COLO829 (cell line): ENCODE measurements around the gene ADIPOR2.

Source experiments
- DNase-seq: peaks from one replicate; pipeline ENCODE4 v3.0.0; 2012; ENCODE audit warnings: low spot score

The ADIPOR2 gene

DNA sequence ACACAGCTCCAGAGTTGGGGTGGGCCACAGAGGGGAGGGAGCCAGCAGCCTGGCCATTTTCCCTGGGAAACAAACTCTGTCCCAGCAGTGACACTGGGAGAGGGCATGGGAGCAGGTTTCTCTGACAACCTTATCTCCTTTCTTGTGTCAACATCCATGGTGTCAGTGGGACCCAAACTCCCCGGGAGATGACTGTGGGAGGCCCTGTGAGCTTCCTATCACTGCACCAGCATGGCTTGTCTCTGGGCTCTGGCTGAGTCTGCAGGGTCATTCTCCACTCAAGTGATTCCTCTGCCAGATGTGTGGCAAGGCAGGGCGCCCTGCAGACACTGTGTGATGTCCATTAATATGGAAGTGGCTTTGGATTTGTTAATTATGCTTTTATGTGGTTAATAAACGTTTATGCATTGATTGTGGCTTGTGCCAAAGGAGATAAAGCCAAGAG lies 139.6 kb downstream of the ADIPOR2 start:
- no peak for DNase-seq

DNA sequence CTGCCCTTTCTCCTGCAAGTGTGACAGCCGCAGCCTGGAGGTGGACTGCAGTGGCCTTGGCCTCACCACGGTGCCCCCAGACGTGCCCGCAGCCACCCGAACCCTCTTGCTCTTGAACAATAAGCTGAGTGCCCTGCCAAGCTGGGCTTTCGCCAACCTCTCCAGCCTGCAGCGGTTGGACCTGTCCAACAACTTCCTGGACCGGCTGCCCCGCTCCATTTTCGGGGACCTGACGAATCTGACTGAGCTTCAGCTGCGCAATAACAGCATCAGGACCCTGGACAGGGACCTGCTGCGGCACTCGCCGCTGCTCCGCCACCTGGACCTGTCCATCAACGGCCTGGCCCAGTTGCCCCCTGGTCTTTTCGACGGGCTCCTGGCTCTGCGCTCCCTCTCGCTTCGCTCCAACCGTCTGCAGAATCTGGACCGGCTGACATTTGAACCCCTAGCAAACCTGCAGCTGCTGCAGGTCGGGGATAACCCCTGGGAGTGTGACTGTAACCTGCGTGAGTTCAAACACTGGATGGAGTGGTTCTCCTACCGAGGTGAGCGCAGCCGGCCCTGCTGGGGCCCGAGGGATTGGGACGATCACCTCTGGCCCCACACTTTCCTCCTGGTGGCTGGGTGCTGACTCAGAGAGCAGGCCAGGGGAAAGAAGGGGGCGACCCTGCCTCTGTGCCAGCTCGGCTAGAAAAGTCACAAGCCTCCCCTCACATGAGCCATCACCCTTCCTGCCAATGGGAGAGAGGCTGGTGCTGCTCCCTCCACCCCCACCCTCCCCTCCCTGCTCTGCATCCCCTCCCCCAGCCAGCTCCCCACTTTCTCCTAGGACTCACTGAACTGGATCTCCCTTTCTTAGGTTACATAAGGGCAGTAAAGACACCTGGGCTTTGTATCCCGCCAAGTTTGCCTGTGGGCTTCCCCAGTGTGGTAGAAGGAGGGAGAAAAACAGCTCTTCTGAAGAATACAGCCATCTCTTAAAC lies 140.4 kb downstream of the ADIPOR2 start:
- peak; percentile 42 for DNase-seq

DNA sequence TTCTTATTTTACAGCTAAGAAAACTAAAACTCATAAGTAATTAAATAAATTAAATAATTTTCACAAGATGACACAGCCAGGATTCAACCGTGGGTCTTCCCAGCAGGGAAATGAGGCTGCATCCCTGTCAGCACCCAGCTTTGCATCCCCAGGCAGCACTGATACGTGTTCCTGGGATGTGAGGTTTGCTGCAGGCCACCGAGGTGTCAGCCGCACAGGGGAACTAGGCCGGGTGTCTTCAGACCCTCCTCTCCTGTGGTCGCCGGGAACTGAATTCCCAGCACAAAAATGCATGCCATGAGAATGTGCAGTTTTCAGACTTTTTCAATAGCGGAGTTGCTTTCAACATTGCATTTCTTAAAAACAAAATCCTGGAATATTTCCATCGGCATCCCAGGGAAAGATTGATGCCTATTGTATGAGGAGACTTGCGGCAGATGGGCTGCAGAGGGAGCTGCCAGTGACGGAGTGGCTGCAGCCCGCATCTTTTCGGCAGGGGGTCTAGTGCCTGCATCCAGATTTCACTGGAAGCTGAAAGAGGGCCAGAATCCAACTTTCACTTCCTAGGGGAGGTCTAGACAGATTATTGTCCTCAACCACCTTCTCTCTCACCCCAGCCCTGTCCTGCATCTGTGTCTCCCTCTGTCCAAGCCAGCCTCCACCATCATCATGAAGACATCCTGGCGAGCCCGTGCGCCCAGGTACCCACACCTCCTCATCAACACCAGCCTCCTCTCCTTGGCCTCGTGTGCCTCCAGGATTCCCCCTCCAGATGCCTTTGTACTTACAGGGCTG lies 142.1 kb downstream of the ADIPOR2 start:
- DNase-seq, result no peak

DNA sequence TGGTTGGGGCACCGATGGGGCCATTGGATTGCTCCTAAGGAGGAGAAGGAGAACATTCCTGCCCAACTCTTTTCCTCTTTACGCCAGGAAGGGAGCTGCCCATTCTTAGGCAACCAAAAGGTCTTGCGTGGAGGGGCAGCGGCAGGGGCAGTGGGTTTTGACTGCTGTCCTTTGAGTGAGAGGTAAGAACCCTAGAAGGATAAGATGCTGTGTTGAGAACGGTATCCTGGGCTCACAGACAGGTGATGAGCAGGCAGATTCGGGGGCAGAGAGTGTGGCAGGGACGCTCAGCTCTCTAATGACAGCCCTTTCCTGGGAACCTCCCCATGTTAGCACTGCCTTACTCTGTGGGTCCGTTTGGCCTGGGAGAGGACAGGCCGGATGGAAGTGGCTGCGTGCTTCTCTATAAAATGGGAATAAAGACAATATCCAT lies 142.7 kb downstream of the ADIPOR2 start:
- DNase-seq, result no peak

DNA sequence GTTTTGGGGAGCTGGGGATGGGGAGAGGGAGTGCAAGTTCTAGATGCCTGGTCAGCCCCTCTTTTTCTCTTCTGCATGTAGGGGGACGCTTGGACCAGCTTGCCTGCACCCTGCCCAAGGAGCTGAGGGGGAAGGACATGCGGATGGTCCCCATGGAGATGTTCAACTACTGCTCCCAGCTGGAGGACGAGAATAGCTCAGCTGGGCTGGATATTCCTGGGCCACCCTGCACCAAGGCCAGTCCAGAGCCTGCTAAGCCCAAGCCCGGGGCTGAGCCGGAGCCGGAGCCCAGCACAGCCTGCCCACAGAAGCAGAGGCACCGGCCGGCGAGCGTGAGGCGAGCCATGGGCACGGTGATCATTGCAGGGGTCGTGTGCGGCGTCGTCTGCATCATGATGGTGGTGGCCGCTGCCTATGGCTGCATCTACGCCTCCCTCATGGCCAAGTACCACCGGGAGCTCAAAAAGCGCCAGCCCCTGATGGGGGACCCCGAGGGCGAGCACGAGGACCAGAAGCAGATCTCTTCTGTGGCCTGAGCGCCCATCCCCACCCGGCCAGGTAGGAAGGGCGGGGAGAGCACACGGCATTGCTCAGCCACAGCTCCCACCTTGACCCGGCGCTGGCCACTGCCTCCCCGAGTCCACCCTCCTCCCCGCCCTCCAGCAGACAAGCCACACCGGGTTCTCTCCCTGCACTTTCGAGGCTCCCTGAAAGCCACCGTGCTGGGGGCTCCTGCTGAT lies 143.5 kb downstream of the ADIPOR2 start:
- DNase-seq, result no peak

DNA sequence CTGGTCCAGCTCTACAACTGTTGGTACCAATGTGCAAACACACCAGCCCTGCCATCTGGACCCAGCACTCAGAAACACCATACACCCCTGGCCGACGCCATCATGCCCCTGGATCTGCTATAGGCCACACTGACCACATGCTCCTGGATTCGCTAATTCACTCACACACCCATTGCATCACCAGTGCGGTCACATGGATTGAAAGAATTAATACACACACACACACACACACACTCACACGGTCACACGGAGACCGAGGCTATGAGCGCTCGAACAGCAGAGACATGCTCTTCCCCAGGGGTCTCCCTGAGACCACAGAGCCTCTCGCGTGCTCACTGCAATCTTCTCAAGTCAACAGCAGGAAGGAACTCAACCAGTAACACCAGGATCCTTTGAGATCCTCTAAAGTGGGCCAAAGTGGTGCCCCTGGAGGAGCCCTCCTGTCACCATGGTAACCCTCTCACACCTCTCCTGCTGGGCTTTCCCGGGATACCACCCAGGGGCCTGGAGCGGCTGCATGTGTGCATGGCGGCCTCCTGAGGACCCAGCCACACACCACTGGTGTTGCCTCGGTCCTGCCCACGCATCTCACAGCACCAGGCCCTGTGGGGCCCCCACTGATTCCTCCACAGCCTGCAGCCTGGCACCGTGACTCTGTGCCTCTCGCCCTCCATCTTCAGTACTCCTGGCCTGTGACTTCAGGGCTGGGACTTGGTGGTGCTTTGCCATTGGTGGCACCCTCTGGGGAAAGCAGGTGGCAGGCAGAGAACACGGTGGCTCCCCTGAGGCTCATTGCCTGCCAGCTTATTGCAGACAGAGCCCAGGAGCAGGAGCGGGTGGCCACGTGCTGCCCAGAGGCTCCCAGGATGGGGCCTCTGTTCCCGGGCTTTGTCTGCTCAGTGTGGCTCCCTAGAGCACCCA lies 144.6 kb downstream of the ADIPOR2 start:
- DNase-seq, result no peak

DNA sequence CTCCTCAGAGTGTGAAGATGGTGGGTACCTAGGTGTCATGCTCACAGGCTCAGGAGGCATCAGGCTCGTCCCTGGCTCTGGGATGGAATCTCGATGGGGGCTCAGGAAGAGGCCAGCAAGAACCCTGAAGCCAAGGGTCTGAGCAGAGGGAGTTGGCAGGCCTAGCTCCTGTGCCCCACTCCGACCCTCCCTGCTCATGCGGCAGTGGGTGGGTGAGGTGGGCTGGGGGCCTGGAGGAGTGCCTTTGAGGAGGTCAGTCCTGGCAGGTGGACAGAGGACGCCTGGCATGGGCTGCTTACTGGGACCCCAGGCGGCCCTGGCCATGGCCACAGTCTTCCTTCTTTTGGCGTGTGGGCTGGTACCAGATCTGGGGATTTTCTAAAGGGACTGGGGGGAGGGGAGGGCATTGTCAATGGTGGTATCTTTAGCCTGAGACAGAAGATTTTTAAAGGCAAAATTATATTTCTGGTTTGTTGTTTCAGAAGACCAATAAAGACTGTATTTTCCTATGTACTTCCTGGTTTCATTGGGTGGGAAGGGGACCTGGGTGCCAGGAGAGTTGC lies 145.5 kb downstream of the ADIPOR2 start:
- DNase-seq, result no peak

DNA sequence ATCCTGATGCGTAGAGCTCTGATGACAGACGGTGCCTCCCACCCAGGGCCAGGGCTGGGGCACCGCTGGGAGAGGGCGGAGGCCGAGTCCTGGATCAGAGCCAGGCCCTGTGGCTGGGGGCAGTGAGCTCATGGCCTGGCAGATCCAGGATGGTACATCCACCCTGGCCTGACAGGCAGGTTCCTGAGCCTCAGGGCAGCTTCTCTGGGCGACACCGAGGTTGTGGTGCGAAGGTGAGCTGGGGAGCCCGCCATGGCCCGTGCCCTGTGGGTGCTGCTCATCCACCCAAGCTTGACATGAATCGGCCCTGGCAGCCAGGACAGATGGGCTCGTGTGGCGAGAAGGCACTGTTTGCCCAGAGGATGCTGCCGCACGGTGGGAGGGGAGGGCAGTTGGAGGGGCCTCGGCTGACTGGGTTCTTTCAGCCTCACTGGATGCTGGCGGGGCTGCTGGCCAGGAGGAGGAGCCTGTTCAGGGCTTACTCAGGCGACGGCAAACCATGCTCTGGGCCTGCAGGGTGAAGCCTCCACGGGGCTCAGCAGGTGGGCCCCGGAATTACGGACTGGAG lies 146.1 kb downstream of the ADIPOR2 start:
- no peak for DNase-seq

DNA sequence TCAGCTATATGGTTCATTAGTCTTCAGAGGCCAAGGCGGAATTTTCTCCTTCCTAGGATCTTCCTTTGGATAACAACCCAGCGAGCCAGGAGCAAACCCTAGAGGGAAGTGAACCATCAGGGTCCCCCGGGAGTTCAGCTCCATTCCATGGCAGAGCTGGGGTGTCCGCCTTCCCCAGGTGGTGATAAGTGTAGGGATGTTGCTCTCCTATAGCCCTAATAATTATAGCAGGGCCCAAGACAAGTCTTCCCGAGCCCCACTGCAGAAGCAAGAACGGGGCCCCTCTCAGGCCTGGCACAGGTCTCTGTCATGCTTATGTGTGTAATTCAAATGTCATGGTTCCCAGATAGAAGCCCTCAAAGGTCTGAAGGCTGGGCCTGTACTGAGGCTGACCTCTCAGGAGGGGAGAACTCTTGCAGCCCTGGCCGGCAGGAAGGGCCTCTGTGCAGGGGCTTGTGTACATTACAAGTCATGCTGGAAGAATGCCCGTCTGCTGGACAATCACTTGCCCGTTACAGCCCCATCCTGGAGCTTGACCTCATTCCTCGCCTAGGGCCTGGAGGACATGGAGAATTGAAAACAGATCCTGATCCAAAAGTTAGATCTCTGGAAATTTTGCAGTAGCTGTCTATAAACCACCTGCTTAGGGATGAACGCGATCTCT lies 146.8 kb downstream of the ADIPOR2 start:
- no peak for DNase-seq
